Measurements from ENCODE around the gene FAM217A.
A peak's percentile ranks its signal among the peaks of the same experiment; 100 is the strongest.

FAM217A gene

GRCh38 chr6:4067673-4068072, 11.3 kb downstream of the FAM217A start:
- TF ChIP-seq CTCF (IDR thresholded peaks at IDR 0.05; ENCODE audit: insufficient read depth, low read length), result no peak
- TF ChIP-seq REST (IDR thresholded peaks at IDR 0.05; ENCODE audit: insufficient replicate concordance, low read depth), result no peak
- no peak for TF ChIP-seq POLR2AphosphoS5 (IDR thresholded peaks at IDR 0.05; ENCODE audit: low read depth)
- TF ChIP-seq SPI1 (IDR thresholded peaks at IDR 0.05; ENCODE audit: borderline replicate concordance, low read depth), result no peak
- TF ChIP-seq GABPA (IDR thresholded peaks at IDR 0.05; ENCODE audit: low read depth), result no peak
- H3K27ac ChIP-seq (replicated peaks), result no peak overlapping the region
- no peak overlapping the region for H3K4me3 ChIP-seq (replicated peaks; ENCODE audit: insufficient read depth, low read length)
- H3K27me3 ChIP-seq (ENCODE audit: insufficient read depth, poor library complexity, severe bottlenecking), result no peaks in the 10 kb centered on the region
- DNase-seq (ENCODE audit: low read depth in 1 of 2, low spot score in 1 of 2), result no peak

GRCh38 chr6:4066029-4066755, 12.7 kb downstream of the FAM217A start:
- DNase-seq (ENCODE audit: low read depth in 1 of 2, low spot score in 1 of 2), result no peak
- H3K27me3 ChIP-seq (ENCODE audit: insufficient read depth, poor library complexity, severe bottlenecking), result no peaks in the 10 kb centered on the region
- TF ChIP-seq POLR2AphosphoS5 (IDR thresholded peaks at IDR 0.05; ENCODE audit: low read depth) (peak; percentile 65), REST (IDR thresholded peaks at IDR 0.05; ENCODE audit: insufficient replicate concordance, low read depth) (no peak)

GRCh38 chr6:4059115-4059777, 19.7 kb downstream of the FAM217A start:
- no peak for DNase-seq (ENCODE audit: low read depth in 1 of 2, low spot score in 1 of 2)
- Histone ChIP-seq H3K27ac (replicated peaks) (no peak overlapping the region), H3K27me3 (ENCODE audit: insufficient read depth, poor library complexity, severe bottlenecking) (no peaks in the 10 kb centered on the region), H3K4me3 (replicated peaks; ENCODE audit: insufficient read depth, low read length) (no peak overlapping the region)
- TF ChIP-seq SPI1 (IDR thresholded peaks at IDR 0.05; ENCODE audit: borderline replicate concordance, low read depth), result no peak
- no peak for TF ChIP-seq POLR2AphosphoS5 (IDR thresholded peaks at IDR 0.05; ENCODE audit: low read depth)
- TF ChIP-seq REST (IDR thresholded peaks at IDR 0.05; ENCODE audit: insufficient replicate concordance, low read depth), result no peak
- no peak for TF ChIP-seq GABPA (IDR thresholded peaks at IDR 0.05; ENCODE audit: low read depth)
- TF ChIP-seq CTCF (IDR thresholded peaks at IDR 0.05; ENCODE audit: insufficient read depth, low read length), result no peak

More at GRCh38 chr6:4066029-4066755, 12.7 kb downstream of the FAM217A start:
- no peak overlapping the region for H3K27ac ChIP-seq (replicated peaks)
- H3K4me3 ChIP-seq (replicated peaks; ENCODE audit: insufficient read depth, low read length), result no peak overlapping the region

Measured in HL-60 (cell line).